ENCODE data around the gene ANK2. TPM values are rescaled to one million over a fixed set of nuclear protein-coding genes. Genes with fewer than 3 reads are reported as not detected.

ANK2 gene
- total RNA-seq, 1 donor from 2014 or later: 4.5 TPM

- no peaks in the 10 kb centered on the region for H3K4me1 Mint-ChIP-seq
- intact Hi-C loops (cut with micrococcal nuclease): no loop called here
- TF ChIP-seq CTCF (IDR thresholded peaks at IDR 0.05): no peak
Observed at GRCh38 chr4:113109106-113109718, 59.8 kb downstream of the ANK2 start.

GRCh38 chr4:113112338-113112978 lies 63.0 kb downstream of the ANK2 start:
- Mint-ChIP-seq H3K4me3 (no peak overlapping the region), H3K9me3 (no peaks in the 10 kb centered on the region), H3K27ac (no peak overlapping the region), H3K4me1 (no peaks in the 10 kb centered on the region), H3K36me3 (ENCODE audit: low read depth) (no peaks in the 10 kb centered on the region), H3K27me3 (no peaks in the 10 kb centered on the region)
- no peak for TF ChIP-seq CTCF (IDR thresholded peaks at IDR 0.05)
- no peak for DNase-seq
- CTCF ChIA-PET: no interaction called here
- ATAC-seq (ENCODE audit: low read depth): no peak
- POLR2A ChIA-PET: no interaction called here
- intact Hi-C loops (cut with micrococcal nuclease): no loop called here

More at GRCh38 chr4:113109106-113109718, 59.8 kb downstream of the ANK2 start:
- Mint-ChIP-seq H3K27me3 (no peaks in the 10 kb centered on the region), H3K27ac (no peak overlapping the region), H3K36me3 (ENCODE audit: low read depth) (no peaks in the 10 kb centered on the region), H3K4me3 (no peak overlapping the region), H3K9me3 (no peaks in the 10 kb centered on the region)
- POLR2A ChIA-PET: no interaction called here
- CTCF ChIA-PET: no interaction called here
- DNase-seq: no peak
- no peak for ATAC-seq (ENCODE audit: low read depth)

- Mint-ChIP-seq H3K4me3 (no peak overlapping the region), H3K27ac (no peak overlapping the region), H3K27me3 (no peaks in the 10 kb centered on the region), H3K36me3 (ENCODE audit: low read depth) (no peaks in the 10 kb centered on the region), H3K4me1 (no peaks in the 10 kb centered on the region), H3K9me3 (no peaks in the 10 kb centered on the region)
- ATAC-seq (ENCODE audit: low read depth) (no peak), DNase-seq (no peak)
- TF ChIP-seq CTCF (IDR thresholded peaks at IDR 0.05): no peak
- intact Hi-C loops (cut with micrococcal nuclease): no loop called here
- ChIA-PET CTCF (no interaction called here), POLR2A (no interaction called here)
Observed at GRCh38 chr4:113113151-113113550, 63.7 kb downstream of the ANK2 start.

GRCh38 chr4:113114884-113115283 lies 65.4 kb downstream of the ANK2 start:
- TF ChIP-seq CTCF (IDR thresholded peaks at IDR 0.05): no peak
- intact Hi-C loops (cut with micrococcal nuclease): no loop called here
- ATAC-seq (ENCODE audit: low read depth): no peak
- CTCF ChIA-PET: no interaction called here
- Mint-ChIP-seq H3K27me3 (no peaks in the 10 kb centered on the region), H3K4me1 (no peaks in the 10 kb centered on the region), H3K36me3 (ENCODE audit: low read depth) (no peaks in the 10 kb centered on the region), H3K4me3 (no peak overlapping the region), H3K9me3 (no peaks in the 10 kb centered on the region), H3K27ac (no peak overlapping the region)
- no peak for DNase-seq
- POLR2A ChIA-PET: no interaction called here

- H3K27ac Mint-ChIP-seq: no peak overlapping the region
- no peak for ATAC-seq (ENCODE audit: low read depth)
- ChIA-PET CTCF (no interaction called here), POLR2A (no interaction called here)
- no peak overlapping the region for H3K4me3 Mint-ChIP-seq
- intact Hi-C loops (cut with micrococcal nuclease): no loop called here
- DNase-seq: no peak
- no peaks in the 10 kb centered on the region for H3K9me3 Mint-ChIP-seq
- no peaks in the 10 kb centered on the region for H3K4me1 Mint-ChIP-seq
- no peaks in the 10 kb centered on the region for H3K27me3 Mint-ChIP-seq
- no peaks in the 10 kb centered on the region for H3K36me3 Mint-ChIP-seq (ENCODE audit: low read depth)
- TF ChIP-seq CTCF (IDR thresholded peaks at IDR 0.05): no peak
Observed at GRCh38 chr4:113116414-113117357, 67.2 kb downstream of the ANK2 start.
